SIG-M5 treated with dmso at 0.1 percent for 504 hours (cell line): ENCODE measurements around the gene TMEM183A.

Experiments
- DNase-seq: peaks from one replicate; lab custom pipeline; 2025; ENCODE audit not compliant: unreplicated experiment; lab: John Stamatoyannopoulos, UW

The TMEM183A gene

GRCh38 chr1:203044546-203045250 is 37.5 kb downstream of the TMEM183A start:
- no peak for DNase-seq

GRCh38 chr1:203045336-203045735 is 38.2 kb downstream of the TMEM183A start:
- no peak for DNase-seq

GRCh38 chr1:203045821-203046594 is 38.8 kb downstream of the TMEM183A start:
- DNase-seq = no peak

GRCh38 chr1:203046984-203047630 is 39.9 kb downstream of the TMEM183A start:
- no peak for DNase-seq

GRCh38 chr1:203048086-203048485 is 40.9 kb downstream of the TMEM183A start:
- DNase-seq = no peak

- DNase-seq = no peak
Measured at GRCh38 chr1:203048555-203049051, 41.4 kb downstream of the TMEM183A start.

GRCh38 chr1:203049077-203049476 is 41.9 kb downstream of the TMEM183A start:
- DNase-seq = no peak

GRCh38 chr1:203049576-203050180 is 42.5 kb downstream of the TMEM183A start:
- DNase-seq = no peak

GRCh38 chr1:203050826-203051225 is 43.7 kb downstream of the TMEM183A start:
- DNase-seq = no peak

- no peak for DNase-seq
Measured at GRCh38 chr1:203051841-203052324, 44.7 kb downstream of the TMEM183A start.

GRCh38 chr1:203052601-203053000 is 45.4 kb downstream of the TMEM183A start:
- no peak for DNase-seq

- no peak for DNase-seq
Measured at GRCh38 chr1:203054184-203054583, 47.0 kb downstream of the TMEM183A start.

- no peak for DNase-seq
Measured at GRCh38 chr1:203054642-203055041, 47.5 kb downstream of the TMEM183A start.

GRCh38 chr1:203055161-203055799 is 48.1 kb downstream of the TMEM183A start:
- DNase-seq = no peak

GRCh38 chr1:203056012-203056411 is 48.8 kb downstream of the TMEM183A start:
- DNase-seq = no peak

- no peak for DNase-seq
Measured at GRCh38 chr1:203056516-203056915, 49.3 kb downstream of the TMEM183A start.

GRCh38 chr1:203057911-203058675 is 50.9 kb downstream of the TMEM183A start:
- peak; percentile 86 for DNase-seq

- peak; percentile 80 for DNase-seq
Measured at GRCh38 chr1:203058676-203058935, 51.4 kb downstream of the TMEM183A start.

- DNase-seq = peak; percentile 86
Measured at GRCh38 chr1:203059485-203059884, 52.3 kb downstream of the TMEM183A start.

- DNase-seq = no peak
Measured at GRCh38 chr1:203060115-203060514, 52.9 kb downstream of the TMEM183A start.
